Measurements from ENCODE around the gene COQ5. TPM values are rescaled to one million over a fixed set of nuclear protein-coding genes. Genes with fewer than 3 reads are reported as not detected.
A peak's percentile ranks its signal among the peaks of the same experiment; 100 is the strongest.
"Not testable (repeated sequence)": the region's sequence is repeated elsewhere in the genome, so short reads cannot be mapped to it uniquely, and the experiment has no call there.

COQ5 gene
- total RNA-seq, 4 donors from 2014 or later: 19.3 to 27.6 (median 22.6) TPM

DNA sequence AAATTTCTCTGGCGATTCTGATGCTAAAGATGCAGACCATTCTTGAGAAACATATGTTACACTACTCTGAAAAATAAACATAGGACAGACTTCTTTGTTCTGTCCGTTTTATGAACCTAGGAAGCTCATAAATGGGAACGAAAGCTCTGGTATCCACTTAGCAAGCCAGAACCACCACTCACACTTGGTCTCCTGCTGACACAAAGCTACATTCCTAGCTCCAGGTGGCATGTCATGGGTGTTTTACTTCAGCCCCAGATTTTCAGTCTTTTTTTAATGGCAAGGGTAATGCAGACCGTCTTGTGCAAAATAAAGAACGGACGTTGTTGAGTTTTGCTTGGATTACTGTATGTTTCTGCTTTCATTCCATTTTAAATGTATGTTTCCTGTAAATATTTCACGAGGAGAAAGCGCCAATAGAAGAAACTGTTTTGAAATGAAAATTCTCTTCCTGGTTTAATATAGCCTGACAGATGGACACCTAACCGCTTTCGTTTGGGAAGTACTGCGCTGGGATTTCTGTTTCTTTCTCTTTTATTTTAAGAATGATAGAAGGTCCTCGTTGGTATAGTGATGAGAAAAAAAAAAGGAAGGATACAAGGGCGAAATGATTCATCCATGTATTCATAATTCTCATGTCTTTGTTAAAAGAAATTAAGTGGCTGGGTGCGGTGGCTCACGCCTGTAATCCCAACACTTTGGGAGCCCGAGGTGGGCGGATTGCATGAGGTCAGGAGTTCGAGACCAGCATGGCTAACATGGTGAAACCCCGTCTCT, 871 bp upstream of the COQ5 start:
- peaks cover 0 to 8% of the 10 kb centered on the region in 2 donors for H3K36me3 ChIP-seq
- H3K27me3 ChIP-seq: no peaks in the 10 kb centered on the region
- H3K9me3 ChIP-seq: no peaks in the 10 kb centered on the region
- no peak for TF ChIP-seq POLR2AphosphoS5 (IDR thresholded peaks at IDR 0.05)
- TF ChIP-seq, protein P1, sequence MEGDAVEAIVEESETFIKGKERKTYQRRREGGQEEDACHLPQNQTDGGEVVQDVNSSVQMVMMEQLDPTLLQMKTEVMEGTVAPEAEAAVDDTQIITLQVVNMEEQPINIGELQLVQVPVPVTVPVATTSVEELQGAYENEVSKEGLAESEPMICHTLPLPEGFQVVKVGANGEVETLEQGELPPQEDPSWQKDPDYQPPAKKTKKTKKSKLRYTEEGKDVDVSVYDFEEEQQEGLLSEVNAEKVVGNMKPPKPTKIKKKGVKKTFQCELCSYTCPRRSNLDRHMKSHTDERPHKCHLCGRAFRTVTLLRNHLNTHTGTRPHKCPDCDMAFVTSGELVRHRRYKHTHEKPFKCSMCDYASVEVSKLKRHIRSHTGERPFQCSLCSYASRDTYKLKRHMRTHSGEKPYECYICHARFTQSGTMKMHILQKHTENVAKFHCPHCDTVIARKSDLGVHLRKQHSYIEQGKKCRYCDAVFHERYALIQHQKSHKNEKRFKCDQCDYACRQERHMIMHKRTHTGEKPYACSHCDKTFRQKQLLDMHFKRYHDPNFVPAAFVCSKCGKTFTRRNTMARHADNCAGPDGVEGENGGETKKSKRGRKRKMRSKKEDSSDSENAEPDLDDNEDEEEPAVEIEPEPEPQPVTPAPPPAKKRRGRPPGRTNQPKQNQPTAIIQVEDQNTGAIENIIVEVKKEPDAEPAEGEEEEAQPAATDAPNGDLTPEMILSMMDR (IDR thresholded peaks at IDR 0.05): peak in 2 of 4 experiments; percentile 27 to 43
- H3K4me3 ChIP-seq: peak overlapping the region; percentile 71 to 91
- no peak for ATAC-seq
- 11 to 16% methylated on average over 15 to 19 of the region's 19 CpGs for WGBS, 2 donors (ENCODE audit: low coverage in 1 of 2)
- peaks cover 0 to 19% (median 0%) of the 10 kb centered on the region in 3 donors for H3K4me1 ChIP-seq
- H3K27ac ChIP-seq: peak overlapping the region; percentile 85 to 96 (median 92)

DNA sequence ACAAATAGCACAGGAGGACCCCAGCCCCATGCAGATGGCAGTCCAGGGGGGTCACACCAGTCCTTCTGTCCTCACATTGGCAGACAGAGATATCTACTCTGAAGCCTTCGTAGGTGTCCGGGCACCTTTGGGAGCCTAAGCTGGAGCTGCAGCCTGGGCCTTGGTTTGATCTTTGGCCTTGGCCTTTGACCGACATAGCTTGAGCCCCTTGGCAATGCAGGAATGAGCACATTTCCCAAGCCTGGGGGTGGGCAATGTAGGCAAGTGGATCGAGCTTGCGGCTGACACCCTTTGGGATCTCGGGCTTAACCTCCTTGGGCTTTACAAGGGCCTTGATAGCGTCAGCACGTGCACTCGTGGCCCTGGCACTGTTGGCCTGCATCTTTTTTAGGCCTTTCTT, 6.4 kb downstream of the COQ5 start:
- TF ChIP-seq, protein P1 (IDR thresholded peaks at IDR 0.05): no peak
- TF ChIP-seq POLR2AphosphoS5 (IDR thresholded peaks at IDR 0.05): no peak
- Histone ChIP-seq H3K4me1 (no peaks in the 10 kb centered on the region), H3K27me3 (no peaks in the 10 kb centered on the region), H3K9me3 (no peaks in the 10 kb centered on the region), H3K36me3 (peaks cover 0 to 61% of the 10 kb centered on the region in 2 donors), H3K4me3 (no peak overlapping the region), H3K27ac (no peak overlapping the region)
- WGBS, 2 donors (ENCODE audit: low coverage in 1 of 2): 95% methylated on average over 6 of the region's 9 CpGs; no CpG with 5 or more reads in 1 of the 2 donors
- ATAC-seq: no peak

DNA sequence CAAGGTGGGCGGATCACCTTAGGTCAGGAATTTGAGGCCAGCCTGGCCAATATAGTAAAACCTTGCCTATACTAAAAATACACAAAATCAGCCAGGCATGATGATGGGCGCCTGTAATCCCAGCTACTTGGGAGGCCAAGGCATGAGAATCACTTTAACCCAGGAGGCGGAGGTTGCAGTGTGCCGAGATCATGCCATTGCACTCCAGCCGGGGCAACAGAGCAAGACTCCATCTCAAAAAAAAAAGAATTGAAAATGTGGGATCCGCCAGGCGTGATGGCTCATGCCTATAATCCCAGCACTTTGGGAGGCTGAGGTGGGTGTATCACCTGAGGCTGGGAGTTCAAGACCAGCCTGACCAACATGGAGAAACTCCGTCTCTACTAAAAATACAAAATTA, 9.6 kb downstream of the COQ5 start:
- peaks cover 0 to 80% of the 10 kb centered on the region in 2 donors for H3K36me3 ChIP-seq
- WGBS, 2 donors (ENCODE audit: low coverage in 1 of 2): 87 to 98% methylated on average over 5 to 6 of the region's 8 CpGs
- not testable (repeated sequence) for H3K4me3 ChIP-seq, ATAC-seq, H3K27ac ChIP-seq, H3K9me3 ChIP-seq, H3K4me1 ChIP-seq, H3K27me3 ChIP-seq

DNA sequence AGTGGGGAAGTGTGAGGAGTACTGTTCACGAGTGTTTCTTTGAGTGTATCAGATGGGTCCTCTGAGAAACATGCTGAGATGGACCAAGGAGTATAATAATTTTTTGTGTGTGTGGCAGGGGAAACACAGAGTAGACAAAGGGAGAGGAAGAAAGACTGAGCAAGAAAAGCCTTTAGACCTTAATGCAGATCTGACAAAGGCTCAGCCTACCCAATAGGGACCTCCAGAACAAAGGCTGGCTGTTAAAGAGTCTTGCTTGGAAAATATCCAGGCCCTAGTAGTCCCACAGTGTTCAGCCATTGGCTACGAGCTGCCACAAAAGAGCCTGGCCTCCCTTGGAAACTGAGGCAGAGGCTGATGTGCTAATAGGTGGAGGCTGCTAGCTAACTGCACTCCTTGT, 13.5 kb downstream of the COQ5 start:
- Histone ChIP-seq H3K9me3 (no peaks in the 10 kb centered on the region), H3K4me1 (no peaks in the 10 kb centered on the region), H3K4me3 (no peak overlapping the region), H3K36me3 (peaks cover 0 to 86% of the 10 kb centered on the region in 2 donors), H3K27ac (no peak overlapping the region), H3K27me3 (no peaks in the 10 kb centered on the region)
- ATAC-seq: no peak
- TF ChIP-seq, protein P1 (IDR thresholded peaks at IDR 0.05): no peak
- TF ChIP-seq POLR2A (IDR thresholded peaks at IDR 0.05) (no peak), EP300 (IDR thresholded peaks at IDR 0.05) (no peak), POLR2AphosphoS5 (IDR thresholded peaks at IDR 0.05) (no peak)
- 86 to 100% methylated on average over 1 to 2 of the region's 2 CpGs for WGBS, 2 donors (ENCODE audit: low coverage in 1 of 2)

DNA sequence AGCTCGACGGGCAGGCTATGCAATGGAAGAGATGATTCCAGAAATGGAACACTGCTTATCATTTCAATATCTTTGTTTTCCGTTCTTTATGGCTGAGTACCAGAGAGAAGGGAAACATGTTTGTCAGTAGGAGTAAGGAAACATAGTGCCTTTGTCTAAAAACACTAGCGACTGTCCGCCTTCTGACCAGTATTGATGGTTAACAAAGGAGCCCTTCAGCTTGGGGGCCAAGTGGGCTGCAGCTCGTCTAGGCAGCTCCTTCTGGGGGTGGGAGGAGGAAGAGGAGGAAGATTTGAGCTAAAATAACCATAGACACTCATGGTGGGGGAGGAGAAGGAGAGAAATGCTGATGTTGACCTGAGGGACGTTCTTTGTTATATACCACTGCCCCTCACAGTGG, 15.0 kb downstream of the COQ5 start:
- TF ChIP-seq, protein P1 (IDR thresholded peaks at IDR 0.05): no peak
- no peak for ATAC-seq

More for the DNA sequence above, 15.0 kb downstream of the COQ5 start:
- Histone ChIP-seq H3K4me3 (no peak overlapping the region), H3K4me1 (no peaks in the 10 kb centered on the region), H3K36me3 (peaks cover 0 to 91% of the 10 kb centered on the region in 2 donors), H3K27ac (no peak overlapping the region), H3K9me3 (no peaks in the 10 kb centered on the region), H3K27me3 (no peaks in the 10 kb centered on the region)
- WGBS, 2 donors (ENCODE audit: low coverage in 1 of 2): 69 to 72% methylated on average over 7 of the region's 7 CpGs

Measured in gastroesophageal sphincter (tissue), 4 donors.